Chondrocyte (in vitro differentiated cells): ENCODE results near the gene STARD8. TPM values are rescaled to one million over a fixed set of nuclear protein-coding genes. Genes with fewer than 3 reads are reported as not detected.

Experiments
- DNase-seq: peaks from one replicate; pipeline ENCODE4 v3.0.0; 2021; ENCODE audit warnings: mixed read lengths, low spot score
- H3K27ac Mint-ChIP-seq: one replicate; pipeline ENCODE4 v1.8.0; 2021; ENCODE audit warnings: mild to moderate bottlenecking, moderate library complexity, mixed read lengths; ENCODE audit not compliant: unreplicated experiment
- H3K27me3 Mint-ChIP-seq: 2 replicates; pipeline ENCODE4 v1.8.0; 2021; ENCODE audit warnings: low read depth, mixed read lengths
- H3K36me3 Mint-ChIP-seq: 2 replicates; pipeline ENCODE4 v1.8.0; 2021; ENCODE audit warnings: low read depth, mixed read lengths
- H3K4me1 Mint-ChIP-seq: 2 replicates; pipeline ENCODE4 v1.8.0; 2021; ENCODE audit warnings: low read depth, mild to moderate bottlenecking, mixed read lengths
- H3K4me3 Mint-ChIP-seq: one replicate; pipeline ENCODE4 v1.8.0; 2021; ENCODE audit warnings: mild to moderate bottlenecking, moderate library complexity, mixed read lengths; ENCODE audit not compliant: unreplicated experiment
- H3K9me3 Mint-ChIP-seq: 2 replicates; pipeline ENCODE4 v1.8.0; 2021; ENCODE audit warnings: low read depth, mixed read lengths
- total RNA-seq: library from RNA; stranded (reverse); gene quantifications from 3 replicates; pipeline ENCODE4 v1.2.1, GENCODE V29; 2021
- TF ChIP-seq, protein P1 (sequence below): fragments of 200-600 bp; sonication (generic); IDR thresholded peaks from 2 replicates; pipeline ENCODE4 v1.5.0; 2021; ENCODE audit warnings: antibody characterized with exemption, mild to moderate bottlenecking, moderate library complexity

Gene STARD8
- total RNA-seq, 1 donor from 2014 or later = 0.37 TPM

DNA sequence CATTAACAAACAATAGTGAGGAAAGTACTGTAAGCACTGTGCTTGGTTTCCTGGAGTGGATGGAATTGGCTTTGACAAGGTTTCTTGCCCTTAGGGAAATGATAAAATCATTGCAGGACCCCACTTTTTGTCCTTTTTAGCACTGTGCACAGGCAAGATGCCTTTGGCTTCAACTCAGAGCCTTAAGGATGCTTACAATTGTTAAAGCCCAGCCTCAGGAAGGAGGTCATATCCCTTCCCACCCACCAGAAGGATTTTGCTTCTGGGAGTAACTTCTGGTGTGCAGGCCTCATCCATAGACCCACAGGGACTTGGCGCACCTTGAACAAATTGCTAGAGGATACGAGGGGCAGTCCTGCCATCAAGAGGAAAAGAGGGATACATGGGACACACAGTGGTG is 44.5 kb downstream of the STARD8 start:
- Mint-ChIP-seq H3K4me3 (no peak overlapping the region), H3K27ac (no peak overlapping the region), H3K4me1 (no peaks in the 10 kb centered on the region), H3K9me3 (peaks cover 4% of the 10 kb centered on the region), H3K27me3 (no peaks in the 10 kb centered on the region), H3K36me3 (no peaks in the 10 kb centered on the region)
- TF ChIP-seq, protein P1, sequence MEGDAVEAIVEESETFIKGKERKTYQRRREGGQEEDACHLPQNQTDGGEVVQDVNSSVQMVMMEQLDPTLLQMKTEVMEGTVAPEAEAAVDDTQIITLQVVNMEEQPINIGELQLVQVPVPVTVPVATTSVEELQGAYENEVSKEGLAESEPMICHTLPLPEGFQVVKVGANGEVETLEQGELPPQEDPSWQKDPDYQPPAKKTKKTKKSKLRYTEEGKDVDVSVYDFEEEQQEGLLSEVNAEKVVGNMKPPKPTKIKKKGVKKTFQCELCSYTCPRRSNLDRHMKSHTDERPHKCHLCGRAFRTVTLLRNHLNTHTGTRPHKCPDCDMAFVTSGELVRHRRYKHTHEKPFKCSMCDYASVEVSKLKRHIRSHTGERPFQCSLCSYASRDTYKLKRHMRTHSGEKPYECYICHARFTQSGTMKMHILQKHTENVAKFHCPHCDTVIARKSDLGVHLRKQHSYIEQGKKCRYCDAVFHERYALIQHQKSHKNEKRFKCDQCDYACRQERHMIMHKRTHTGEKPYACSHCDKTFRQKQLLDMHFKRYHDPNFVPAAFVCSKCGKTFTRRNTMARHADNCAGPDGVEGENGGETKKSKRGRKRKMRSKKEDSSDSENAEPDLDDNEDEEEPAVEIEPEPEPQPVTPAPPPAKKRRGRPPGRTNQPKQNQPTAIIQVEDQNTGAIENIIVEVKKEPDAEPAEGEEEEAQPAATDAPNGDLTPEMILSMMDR = no peak
- DNase-seq = no peak

DNA sequence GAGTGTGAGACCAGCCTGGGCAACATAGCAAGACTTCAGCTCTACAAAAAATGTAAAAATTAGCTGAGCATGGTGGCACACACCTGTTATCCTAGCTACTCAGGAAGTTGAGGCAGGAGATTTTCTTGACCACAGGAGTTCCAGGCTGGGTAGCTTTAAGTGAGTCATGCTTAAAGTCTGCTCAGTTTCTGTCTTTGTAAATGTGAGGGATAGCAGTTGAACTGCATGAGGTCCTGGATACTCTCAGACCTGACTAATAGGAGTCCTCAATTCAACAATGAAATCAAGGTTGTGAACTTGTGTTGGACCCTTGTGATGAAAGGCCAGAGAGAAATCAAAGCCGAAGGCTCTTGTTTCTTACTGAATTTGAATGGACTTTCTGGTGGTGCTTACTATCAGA is 45.2 kb downstream of the STARD8 start:
- H3K27me3 Mint-ChIP-seq = no peaks in the 10 kb centered on the region
- no peak for DNase-seq
- no peaks in the 10 kb centered on the region for H3K4me1 Mint-ChIP-seq
- no peak overlapping the region for H3K4me3 Mint-ChIP-seq
- H3K27ac Mint-ChIP-seq = no peak overlapping the region
- no peaks in the 10 kb centered on the region for H3K36me3 Mint-ChIP-seq
- TF ChIP-seq, protein P1 = no peak
- H3K9me3 Mint-ChIP-seq = no peaks in the 10 kb centered on the region

DNA sequence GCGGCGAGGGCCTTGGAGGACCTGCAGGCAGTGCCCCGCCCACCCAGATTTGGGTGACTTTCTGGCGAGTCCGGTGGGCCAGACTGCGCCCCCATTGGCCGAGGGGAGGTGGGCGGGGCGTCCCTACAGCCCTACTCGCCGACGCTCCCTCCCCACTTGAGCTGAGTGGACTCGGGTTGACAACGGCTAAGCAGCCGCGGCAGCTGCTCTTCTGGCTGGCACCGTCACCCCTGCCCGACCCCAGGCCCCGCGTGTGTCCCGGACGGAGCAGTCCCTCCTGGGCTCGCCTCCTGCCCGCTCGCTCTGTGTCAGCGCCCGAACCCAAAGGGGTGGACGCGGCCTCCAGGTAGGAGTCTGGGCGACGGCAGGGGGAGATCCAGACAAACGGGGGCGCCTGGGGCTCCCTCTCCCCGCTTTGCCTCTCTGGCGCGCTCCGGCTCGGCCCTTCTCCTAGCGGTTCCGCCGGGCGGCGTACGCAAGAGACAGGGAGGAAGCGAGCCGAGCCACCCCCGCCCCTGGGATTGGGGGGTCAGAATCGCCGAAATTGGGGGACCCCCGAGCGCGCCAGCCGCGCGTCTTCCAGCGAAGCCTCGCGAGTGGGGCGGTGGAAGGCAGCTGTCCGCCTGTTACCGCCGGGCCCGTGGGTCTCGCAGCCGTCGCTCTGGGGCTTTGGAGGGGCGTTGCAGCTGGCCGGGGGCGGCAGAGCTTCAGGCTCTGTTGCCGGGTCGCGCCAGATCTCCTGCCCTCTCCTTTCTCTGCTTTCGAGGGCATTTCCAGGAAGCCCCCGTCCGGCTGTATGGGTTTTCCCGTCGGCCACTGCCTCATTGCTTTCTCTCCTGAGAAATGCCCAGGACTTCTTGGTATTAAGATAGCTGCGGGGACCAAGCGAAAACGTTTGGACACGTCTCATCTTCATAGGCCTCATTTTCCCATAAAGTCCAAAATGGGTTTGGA is 46.3 kb downstream of the STARD8 start:
- Mint-ChIP-seq H3K27me3 (no peaks in the 10 kb centered on the region), H3K4me1 (no peaks in the 10 kb centered on the region), H3K9me3 (peaks cover 2% of the 10 kb centered on the region), H3K27ac (no peak overlapping the region), H3K36me3 (no peaks in the 10 kb centered on the region), H3K4me3 (peak overlapping the region; percentile 63)
- TF ChIP-seq, protein P1 = peak; percentile 19
- no peak for DNase-seq

DNA sequence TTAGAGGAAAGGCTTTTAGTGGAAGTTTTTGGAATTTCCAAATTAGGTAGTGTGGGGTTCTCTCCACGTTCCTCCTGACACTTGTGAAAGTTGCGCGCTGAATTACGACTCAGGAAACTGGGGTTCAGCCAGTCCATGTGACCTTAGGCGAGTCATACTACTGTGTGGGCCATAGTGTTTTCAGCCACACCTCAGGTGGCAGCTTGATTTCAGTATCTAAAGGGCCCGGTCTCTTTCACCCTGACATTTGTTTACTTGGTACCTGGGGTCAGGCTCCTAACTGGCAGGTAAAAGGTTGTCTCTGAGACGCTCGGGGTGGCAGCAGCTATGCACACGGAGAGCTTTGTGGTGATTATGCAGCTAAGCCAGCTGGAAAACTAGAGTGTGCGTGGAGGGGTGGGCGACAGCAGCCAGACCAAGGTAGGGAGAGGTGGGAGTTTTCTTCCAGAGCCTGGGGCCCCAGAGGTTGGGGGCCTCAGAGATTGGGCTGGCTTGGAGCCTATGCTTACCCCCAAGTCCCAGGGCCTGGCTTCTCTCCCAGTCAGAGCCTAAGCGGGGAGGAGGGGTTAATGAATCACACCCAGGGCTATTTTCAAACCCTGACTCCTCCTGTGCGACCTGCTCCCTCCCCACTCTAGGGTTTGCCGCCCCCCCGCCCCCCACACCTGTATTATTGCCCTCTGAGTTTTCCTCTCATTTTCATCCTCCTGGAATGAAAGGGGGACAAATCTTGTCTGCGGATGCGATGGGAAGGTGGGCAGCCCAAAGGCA is 47.2 kb downstream of the STARD8 start:
- TF ChIP-seq, protein P1 = no peak
- H3K4me1 Mint-ChIP-seq = no peaks in the 10 kb centered on the region
- no peak overlapping the region for H3K27ac Mint-ChIP-seq
- no peaks in the 10 kb centered on the region for H3K36me3 Mint-ChIP-seq
- H3K9me3 Mint-ChIP-seq = peaks cover 2% of the 10 kb centered on the region
- H3K27me3 Mint-ChIP-seq = no peaks in the 10 kb centered on the region
- DNase-seq = no peak
- H3K4me3 Mint-ChIP-seq = peak overlapping the region; percentile 56

DNA sequence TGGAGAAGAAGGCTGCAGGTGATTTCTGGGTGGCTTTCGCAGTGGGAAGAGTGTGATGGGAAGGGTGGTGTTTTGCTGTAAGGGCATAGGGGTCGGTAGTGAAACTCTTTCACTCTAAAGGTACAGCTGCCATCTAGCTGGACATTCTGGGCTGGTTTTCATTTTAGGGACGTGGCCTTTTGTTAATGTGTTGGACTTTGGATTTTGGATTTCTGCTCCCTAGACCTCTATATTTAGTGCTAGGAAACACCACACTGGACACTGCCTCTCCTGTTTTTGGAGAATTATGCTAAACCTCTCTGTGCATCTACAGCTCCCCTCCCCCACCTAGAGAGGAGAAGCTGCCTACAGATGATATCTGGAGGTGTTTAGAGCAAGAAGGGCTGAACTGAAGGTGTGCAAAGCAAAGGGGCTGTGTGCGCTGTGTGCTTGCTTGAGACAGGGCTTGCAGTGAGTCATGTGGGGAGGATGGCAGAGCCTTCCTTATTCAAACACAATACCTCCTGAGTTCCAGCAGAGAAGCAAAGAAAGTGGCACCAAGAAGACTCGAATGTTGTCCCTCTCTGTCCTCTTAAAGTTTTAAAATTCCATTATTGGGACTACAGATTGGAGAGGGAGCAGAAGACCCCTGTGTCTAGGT is 47.9 kb downstream of the STARD8 start:
- TF ChIP-seq, protein P1 = no peak
- Mint-ChIP-seq H3K4me1 (no peaks in the 10 kb centered on the region), H3K4me3 (no peak overlapping the region), H3K27me3 (no peaks in the 10 kb centered on the region), H3K36me3 (no peaks in the 10 kb centered on the region), H3K27ac (no peak overlapping the region), H3K9me3 (peaks cover 5% of the 10 kb centered on the region)
- DNase-seq = no peak
